ENCODE data around the gene PUS10.
"Not testable (repeated sequence)": the region's sequence is repeated elsewhere in the genome, so short reads cannot be mapped to it uniquely, and the experiment has no call there.

PUS10 gene, protein sequence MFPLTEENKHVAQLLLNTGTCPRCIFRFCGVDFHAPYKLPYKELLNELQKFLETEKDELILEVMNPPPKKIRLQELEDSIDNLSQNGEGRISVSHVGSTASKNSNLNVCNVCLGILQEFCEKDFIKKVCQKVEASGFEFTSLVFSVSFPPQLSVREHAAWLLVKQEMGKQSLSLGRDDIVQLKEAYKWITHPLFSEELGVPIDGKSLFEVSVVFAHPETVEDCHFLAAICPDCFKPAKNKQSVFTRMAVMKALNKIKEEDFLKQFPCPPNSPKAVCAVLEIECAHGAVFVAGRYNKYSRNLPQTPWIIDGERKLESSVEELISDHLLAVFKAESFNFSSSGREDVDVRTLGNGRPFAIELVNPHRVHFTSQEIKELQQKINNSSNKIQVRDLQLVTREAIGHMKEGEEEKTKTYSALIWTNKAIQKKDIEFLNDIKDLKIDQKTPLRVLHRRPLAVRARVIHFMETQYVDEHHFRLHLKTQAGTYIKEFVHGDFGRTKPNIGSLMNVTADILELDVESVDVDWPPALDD

DNA sequence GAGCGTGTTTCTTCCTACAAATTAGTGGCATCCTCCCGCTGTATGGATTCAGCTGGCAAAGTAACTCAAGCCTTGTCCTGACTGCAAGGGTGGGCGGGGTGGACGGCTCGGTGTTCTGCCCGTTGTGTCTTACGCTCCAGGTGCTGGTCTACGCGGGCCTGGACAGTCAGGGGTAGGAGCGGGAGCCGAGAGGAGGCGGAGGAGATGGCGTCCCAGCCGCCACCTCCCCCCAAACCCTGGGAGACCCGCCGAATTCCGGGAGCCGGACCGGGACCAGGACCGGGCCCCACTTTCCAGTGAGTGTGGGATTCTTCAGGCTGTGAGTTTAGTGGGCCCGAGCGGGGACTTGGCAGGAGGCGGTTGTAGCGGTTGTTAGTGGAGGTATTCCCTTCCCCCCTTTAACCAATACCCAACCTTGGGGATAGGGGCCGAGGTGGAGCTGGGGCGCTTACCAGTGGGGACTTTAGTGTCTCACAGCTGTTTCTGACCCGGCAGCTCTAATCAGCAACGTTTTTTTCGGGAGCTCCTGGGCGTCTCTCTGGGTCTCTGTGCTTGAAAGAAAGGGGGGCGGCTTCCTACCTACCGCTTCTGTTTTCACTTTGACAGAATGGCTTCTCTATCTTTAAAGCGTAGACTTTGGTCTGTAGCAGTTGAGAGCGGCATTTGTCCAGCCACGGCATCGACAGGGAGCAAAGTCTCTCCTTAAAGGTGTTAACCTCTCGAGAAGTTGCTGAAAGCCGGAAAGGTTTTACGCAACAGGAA is at the start of gene PUS10, which contains the start of gene PEX13:
Gene PUS10, minus strand, starts transcription at position 700 of the 762 bp plus-strand sequence. CDS start 6,365 bp downstream, outside the sequence.
Gene PEX13, plus strand, starts transcription at position 165 of the 762 bp plus-strand sequence. Its CDS starts 40 bp downstream, at position 205.
- in situ Hi-C loops (cut with HindIII; ENCODE audit: low sequenced_read_pairs) = no loop called here

DNA sequence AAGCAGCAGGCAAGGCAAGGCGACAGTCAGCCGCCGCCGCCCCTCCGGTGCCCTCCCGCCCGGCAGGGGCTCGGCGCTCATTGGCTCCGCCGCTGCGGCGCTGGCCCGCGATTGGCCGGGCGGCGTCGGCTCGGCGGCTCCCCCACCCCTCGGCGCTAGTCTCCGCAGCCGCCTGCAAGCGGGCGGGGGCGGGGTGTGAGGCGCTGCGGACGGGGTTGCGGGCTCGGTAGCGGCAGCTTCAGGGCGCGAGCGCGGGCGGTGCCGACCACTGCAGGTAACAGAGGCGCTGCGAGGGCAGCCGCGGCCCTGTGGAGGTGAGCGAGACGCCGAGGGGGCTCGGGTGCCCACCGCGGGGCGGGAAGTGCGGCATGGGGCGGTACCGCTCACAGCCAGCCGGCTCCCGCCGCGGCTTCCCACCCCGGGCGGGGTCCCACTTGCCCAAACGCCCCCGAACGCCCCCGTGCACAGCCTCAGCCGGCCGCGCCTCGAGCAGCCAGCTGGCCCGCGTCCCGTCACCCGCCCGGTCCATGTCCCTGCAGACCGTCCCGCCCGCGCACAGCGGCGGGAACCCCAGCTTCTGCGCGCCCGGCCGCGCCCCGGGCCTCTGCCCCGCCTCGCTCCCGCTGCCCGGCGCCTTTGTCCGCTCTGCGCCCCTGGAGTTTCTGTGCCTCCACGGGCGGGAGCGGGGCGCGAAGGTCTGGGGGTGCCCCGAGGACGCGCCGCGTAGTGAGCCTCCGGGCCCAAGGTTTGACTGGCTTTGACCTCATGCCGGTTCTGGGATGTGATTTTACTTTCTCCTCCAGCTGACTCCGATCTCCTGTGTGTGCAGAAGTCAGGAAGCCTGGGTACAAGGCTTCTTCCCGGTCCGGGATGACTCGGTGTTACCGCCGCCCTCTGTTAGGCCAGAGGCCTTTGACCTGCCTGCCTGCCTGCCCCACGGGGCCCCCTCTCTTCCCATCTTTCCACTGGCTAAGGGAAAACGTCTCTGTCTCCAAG is 48.0 kb upstream of the PUS10 start, which contains the start of gene SANBR:
Gene SANBR, plus strand, starts transcription at position 158 of the 996 bp plus-strand sequence. CDS start 4,480 bp downstream, outside the sequence.
- in situ Hi-C loops (cut with HindIII; ENCODE audit: low sequenced_read_pairs) = no loop called here

GRCh38 chr2:61059382-61059781 is 41.3 kb upstream of the PUS10 start:
- in situ Hi-C loops (cut with HindIII; ENCODE audit: low sequenced_read_pairs) = no loop called here

DNA sequence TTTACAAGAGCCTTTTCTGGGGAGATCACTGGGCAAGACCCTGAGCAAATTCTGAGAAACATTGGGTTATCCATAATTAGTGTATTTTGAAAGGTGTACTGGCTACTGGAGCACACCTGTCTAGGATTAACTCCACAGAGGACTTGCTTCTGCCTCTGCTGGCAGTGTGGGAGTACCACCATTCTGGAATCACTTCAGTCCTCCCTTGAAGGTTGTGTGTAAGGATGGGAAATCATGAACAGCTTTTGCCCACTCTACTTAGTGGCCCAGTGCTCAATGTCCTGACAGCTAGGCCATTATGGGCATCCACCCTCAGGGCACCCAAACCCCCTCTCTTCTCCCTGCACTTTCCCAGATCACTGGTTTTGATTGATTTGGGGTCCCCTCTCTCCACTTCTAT is 39.5 kb upstream of the PUS10 start:
- in situ Hi-C loops (cut with HindIII; ENCODE audit: low sequenced_read_pairs) = no loop called here

- in situ Hi-C loops (cut with HindIII; ENCODE audit: low sequenced_read_pairs) = no loop called here
Measured at GRCh38 chr2:61055557-61055956, 37.5 kb upstream of the PUS10 start.

DNA sequence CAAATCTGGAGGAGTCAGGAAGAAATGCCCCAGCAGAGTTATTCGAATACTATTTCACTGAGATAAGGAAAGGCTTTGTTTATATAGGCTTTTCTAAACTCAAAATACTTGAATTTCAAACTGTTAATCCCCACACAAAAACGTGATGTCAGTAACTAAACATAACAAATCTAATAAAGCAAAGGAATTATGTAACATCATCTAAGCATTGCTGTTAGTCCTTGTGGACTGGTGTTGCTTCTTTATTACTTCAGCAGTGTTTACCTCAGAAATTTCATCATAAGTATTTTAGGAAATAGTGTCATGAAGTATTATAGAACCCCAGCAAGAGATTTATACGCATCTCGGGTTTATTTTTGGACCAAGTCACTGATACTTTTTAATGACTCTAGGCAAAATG is 27.9 kb upstream of the PUS10 start:
- in situ Hi-C loops (cut with HindIII; ENCODE audit: low sequenced_read_pairs) = no loop called here

DNA sequence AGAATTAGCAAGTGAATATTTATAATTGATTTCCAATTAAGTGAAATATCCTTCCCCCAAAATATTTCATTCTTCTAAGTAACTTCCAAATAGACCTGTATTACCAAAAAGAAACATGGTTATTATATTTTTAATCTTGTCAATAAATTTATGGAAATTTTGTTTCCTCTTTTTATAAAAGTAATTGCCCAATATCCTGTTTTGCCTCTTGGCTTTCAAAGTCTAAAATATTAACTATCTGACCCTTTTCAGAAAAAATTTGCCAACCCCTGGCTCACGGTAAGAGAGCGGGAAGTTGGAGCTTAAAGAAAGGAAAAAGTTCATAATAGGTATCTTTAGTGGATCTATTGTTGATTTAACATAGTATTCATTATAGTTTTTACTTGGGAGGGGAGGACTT is 27.2 kb upstream of the PUS10 start:
- in situ Hi-C loops (cut with HindIII; ENCODE audit: low sequenced_read_pairs) = no loop called here

- in situ Hi-C loops (cut with HindIII; ENCODE audit: low sequenced_read_pairs) = no loop called here
Measured at GRCh38 chr2:61044636-61045035, 26.6 kb upstream of the PUS10 start.

GRCh38 chr2:61042807-61043206 is 24.8 kb upstream of the PUS10 start:
- in situ Hi-C loops (cut with HindIII; ENCODE audit: low sequenced_read_pairs) = no loop called here

DNA sequence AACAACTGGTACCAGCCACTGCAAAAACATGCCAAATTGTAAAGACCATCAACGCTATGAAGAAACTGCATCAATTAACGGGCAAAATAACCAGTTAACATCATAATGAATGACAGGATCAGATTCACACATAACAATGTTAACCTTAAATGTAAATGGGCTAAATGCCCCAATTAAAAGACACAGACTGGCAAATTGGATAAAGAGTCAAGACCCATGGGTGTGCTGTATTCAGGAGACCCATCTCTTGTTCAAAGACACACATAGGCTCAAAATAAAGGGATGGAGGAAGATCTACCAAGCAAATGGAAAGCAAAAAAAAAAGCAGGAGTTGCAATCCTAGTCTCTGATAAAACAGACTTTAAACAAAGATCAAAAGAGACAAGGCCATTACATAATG is 18.6 kb upstream of the PUS10 start:
- in situ Hi-C loops (cut with HindIII; ENCODE audit: low sequenced_read_pairs) = not testable (repeated sequence)

DNA sequence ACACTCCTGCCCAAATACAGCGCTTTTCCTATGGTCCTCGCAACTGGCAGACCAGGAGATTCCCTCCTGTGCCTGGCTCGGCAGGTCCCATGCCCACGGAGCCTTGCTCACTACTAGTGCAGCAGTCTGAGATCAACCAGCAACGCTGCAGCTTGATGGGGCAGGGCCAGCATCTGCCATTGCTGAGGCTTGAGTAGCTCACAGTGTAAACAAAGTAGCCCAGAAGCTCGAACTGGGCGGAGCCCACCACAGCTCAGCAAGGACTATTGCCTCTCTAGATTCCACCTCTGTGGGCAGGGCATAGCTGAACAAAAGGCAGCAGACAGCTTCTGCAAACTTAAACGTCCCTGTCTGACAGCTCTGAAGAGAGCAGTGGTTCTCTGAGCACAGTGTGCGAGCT is 16.5 kb upstream of the PUS10 start:
- in situ Hi-C loops (cut with HindIII; ENCODE audit: low sequenced_read_pairs) = not testable (repeated sequence)

- in situ Hi-C loops (cut with HindIII; ENCODE audit: low sequenced_read_pairs) = no loop called here
Measured at GRCh38 chr2:61029533-61029932, 11.5 kb upstream of the PUS10 start.

GRCh38 chr2:61023670-61024069 is 5.6 kb upstream of the PUS10 start:
- in situ Hi-C loops (cut with HindIII; ENCODE audit: low sequenced_read_pairs) = no loop called here

- in situ Hi-C loops (cut with HindIII; ENCODE audit: low sequenced_read_pairs) = no loop called here
Measured at GRCh38 chr2:61021228-61021660, 3.2 kb upstream of the PUS10 start.

DNA sequence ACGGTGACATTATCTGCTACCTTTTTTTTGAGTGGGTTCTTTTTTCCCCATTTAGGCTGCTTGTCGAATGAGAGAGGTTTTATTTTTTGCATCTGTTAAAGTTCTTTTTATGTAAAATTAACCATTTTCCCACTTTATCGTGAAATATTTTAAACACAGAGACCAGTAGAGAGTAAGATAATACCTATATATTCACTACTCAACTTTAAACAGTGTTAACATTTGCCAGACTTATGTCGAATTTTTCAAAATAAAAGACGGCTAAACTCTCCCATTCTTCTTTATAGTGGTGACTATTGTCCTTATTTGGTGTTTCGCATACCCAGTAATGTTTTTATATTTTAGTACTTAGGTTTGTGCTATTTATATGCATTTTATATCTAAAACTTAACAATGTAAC is 743 bp upstream of the PUS10 start:
- in situ Hi-C loops (cut with HindIII; ENCODE audit: low sequenced_read_pairs) = no loop called here

GRCh38 chr2:61018318-61018755 is 282 bp upstream of the PUS10 start:
- in situ Hi-C loops (cut with HindIII; ENCODE audit: low sequenced_read_pairs) = no loop called here

DNA sequence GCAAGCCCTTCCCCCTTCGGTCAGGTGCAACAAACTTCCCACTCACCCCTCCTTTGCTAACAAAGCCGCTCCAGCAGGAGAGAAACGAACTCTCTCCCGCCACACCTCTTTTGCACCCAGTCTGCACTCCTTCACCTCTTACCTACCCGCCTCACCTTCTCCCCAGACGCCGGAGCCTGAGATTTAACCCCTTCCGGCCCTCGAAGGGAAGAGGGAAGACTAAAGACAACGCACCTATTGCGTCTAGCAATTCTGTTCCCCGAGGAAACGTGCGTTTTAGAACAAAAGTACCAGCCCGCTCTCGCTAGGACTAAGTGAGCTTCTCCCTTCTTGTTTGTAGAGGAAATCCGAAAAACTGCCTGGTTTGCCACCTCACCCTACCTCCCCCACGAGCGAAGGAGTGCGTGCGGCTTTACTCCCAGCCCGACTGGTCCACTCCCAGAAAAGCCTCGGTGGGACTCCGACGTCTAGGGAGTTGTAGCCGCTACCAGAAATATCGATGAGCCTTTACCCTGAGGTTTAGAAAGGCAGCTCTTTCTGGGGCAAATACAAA is 976 bp downstream of the PUS10 start:
- in situ Hi-C loops (cut with HindIII; ENCODE audit: low sequenced_read_pairs) = no loop called here

DNA sequence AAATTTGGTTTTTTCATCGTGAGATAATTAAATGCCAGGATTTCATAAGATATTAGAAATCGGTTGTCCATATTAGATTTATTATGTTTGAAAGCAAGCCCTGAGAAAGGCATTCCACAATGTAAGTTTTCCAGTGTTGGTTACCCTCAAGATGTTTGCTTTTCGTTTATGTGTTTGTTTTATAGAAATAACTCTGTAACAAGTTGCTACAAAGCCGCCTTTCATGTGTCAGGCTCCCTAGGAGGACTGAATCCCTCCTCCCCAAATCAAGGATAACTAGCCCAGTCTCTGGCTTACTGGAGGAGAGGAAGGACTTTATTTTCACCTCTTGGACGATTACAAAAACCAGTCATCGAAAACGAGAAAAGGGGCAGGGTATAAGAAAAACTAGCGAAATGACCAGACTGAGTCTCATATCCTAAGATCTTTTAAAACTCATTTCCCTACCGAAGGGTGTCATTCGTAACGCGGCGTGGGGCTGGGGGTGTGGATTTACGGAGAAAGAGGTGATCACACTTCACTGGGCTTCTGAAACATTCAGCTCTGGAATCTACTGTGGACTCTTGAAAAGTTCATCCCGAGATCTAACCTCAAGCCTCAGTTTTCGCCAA is 1.6 kb downstream of the PUS10 start:
- in situ Hi-C loops (cut with HindIII; ENCODE audit: low sequenced_read_pairs) = no loop called here

GRCh38 chr2:61015976-61016375 is 2.1 kb downstream of the PUS10 start:
- in situ Hi-C loops (cut with HindIII; ENCODE audit: low sequenced_read_pairs) = no loop called here

- in situ Hi-C loops (cut with HindIII; ENCODE audit: low sequenced_read_pairs) = no loop called here
Measured at GRCh38 chr2:61014763-61015162, 3.3 kb downstream of the PUS10 start.

All from endothelial cell of hepatic sinusoid (primary cell).